ENCODE results near the gene TBXAS1. TPM values are rescaled to one million over a fixed set of nuclear protein-coding genes. Genes with fewer than 3 reads are reported as not detected.

TBXAS1 gene
- total and polyA plus RNA-seq, 2 experiments from 2014 or later, result 1.3 TPM; not detected in 1

DNA sequence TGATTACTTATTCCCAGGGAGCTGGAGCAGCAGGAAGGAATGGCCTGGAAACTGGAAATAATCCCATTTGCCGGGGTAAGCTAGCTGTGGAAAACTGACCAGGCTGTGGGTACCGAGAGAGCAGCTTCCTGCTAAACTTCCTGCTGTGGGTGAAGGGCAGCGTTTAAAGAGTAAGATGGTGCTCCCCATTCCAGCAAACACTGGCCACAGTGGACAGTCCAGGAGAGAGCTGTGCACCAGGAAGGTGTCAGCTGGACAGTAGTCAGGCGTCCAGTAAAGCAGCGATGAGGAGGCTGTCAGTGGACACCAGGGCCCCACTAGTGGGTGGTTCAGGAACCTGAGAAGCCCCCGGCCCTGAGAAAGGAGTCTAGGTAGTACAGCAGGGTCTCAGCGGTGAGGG lies 55.4 kb downstream of the TBXAS1 start:
- no peaks in the 10 kb centered on the region; the same call in 2 of the 3 replicates for H3K9me3 Mint-ChIP-seq
- H3K27ac Mint-ChIP-seq, result no peak overlapping the region
- peaks cover 5% of the 10 kb centered on the region for H3K27me3 Mint-ChIP-seq (ENCODE audit: insufficient read depth, low read depth, poor library complexity)
- DNase-seq (ENCODE audit: low spot score), result no peak
- no peaks in the 10 kb centered on the region for H4K20me1 ChIP-seq (replicated peaks; ENCODE audit: insufficient read depth)
- no peaks in the 10 kb centered on the region; the same call in 2 of the 3 replicates for H3K36me3 Mint-ChIP-seq (ENCODE audit: low read depth)
- peaks cover 9% of the 10 kb centered on the region for H3K9me2 ChIP-seq (ENCODE audit: insufficient read depth)
- no peaks in the 10 kb centered on the region for H3K79me2 ChIP-seq (replicated peaks; ENCODE audit: insufficient read depth)
- H2AFZ ChIP-seq, result no peak overlapping the region
- TF ChIP-seq NANOG (IDR thresholded peaks at IDR 0.05; ENCODE audit: borderline replicate concordance) (no peak), STAT1 (IDR thresholded peaks at IDR 0.05; ENCODE audit: unreplicated experiment) (no peak), CREB1 (CRISPR knock-in tag; IDR thresholded peaks at IDR 0.05; ENCODE audit: low read depth) (no peak), EZH2 (IDR thresholded peaks at IDR 0.05; ENCODE audit: low read depth, unreplicated experiment) (no peak), JUNB (IDR thresholded peaks at IDR 0.05; ENCODE audit: unreplicated experiment) (no peak), ZNF114 (CRISPR knock-in tag; IDR thresholded peaks at IDR 0.05) (no peak), POLR2AphosphoS5 (IDR thresholded peaks at IDR 0.05; ENCODE audit: low read depth) (no peak)
- TF ChIP-seq, protein P1, sequence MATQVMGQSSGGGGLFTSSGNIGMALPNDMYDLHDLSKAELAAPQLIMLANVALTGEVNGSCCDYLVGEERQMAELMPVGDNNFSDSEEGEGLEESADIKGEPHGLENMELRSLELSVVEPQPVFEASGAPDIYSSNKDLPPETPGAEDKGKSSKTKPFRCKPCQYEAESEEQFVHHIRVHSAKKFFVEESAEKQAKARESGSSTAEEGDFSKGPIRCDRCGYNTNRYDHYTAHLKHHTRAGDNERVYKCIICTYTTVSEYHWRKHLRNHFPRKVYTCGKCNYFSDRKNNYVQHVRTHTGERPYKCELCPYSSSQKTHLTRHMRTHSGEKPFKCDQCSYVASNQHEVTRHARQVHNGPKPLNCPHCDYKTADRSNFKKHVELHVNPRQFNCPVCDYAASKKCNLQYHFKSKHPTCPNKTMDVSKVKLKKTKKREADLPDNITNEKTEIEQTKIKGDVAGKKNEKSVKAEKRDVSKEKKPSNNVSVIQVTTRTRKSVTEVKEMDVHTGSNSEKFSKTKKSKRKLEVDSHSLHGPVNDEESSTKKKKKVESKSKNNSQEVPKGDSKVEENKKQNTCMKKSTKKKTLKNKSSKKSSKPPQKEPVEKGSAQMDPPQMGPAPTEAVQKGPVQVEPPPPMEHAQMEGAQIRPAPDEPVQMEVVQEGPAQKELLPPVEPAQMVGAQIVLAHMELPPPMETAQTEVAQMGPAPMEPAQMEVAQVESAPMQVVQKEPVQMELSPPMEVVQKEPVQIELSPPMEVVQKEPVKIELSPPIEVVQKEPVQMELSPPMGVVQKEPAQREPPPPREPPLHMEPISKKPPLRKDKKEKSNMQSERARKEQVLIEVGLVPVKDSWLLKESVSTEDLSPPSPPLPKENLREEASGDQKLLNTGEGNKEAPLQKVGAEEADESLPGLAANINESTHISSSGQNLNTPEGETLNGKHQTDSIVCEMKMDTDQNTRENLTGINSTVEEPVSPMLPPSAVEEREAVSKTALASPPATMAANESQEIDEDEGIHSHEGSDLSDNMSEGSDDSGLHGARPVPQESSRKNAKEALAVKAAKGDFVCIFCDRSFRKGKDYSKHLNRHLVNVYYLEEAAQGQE (IDR thresholded peaks at IDR 0.05; ENCODE audit: unreplicated experiment), result no peak
- TF ChIP-seq, protein P2, sequence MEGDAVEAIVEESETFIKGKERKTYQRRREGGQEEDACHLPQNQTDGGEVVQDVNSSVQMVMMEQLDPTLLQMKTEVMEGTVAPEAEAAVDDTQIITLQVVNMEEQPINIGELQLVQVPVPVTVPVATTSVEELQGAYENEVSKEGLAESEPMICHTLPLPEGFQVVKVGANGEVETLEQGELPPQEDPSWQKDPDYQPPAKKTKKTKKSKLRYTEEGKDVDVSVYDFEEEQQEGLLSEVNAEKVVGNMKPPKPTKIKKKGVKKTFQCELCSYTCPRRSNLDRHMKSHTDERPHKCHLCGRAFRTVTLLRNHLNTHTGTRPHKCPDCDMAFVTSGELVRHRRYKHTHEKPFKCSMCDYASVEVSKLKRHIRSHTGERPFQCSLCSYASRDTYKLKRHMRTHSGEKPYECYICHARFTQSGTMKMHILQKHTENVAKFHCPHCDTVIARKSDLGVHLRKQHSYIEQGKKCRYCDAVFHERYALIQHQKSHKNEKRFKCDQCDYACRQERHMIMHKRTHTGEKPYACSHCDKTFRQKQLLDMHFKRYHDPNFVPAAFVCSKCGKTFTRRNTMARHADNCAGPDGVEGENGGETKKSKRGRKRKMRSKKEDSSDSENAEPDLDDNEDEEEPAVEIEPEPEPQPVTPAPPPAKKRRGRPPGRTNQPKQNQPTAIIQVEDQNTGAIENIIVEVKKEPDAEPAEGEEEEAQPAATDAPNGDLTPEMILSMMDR (conservative IDR thresholded peaks at IDR 0.05; ENCODE audit: low read depth in 2 of 2), result no peak
- TF ChIP-seq, protein P3, sequence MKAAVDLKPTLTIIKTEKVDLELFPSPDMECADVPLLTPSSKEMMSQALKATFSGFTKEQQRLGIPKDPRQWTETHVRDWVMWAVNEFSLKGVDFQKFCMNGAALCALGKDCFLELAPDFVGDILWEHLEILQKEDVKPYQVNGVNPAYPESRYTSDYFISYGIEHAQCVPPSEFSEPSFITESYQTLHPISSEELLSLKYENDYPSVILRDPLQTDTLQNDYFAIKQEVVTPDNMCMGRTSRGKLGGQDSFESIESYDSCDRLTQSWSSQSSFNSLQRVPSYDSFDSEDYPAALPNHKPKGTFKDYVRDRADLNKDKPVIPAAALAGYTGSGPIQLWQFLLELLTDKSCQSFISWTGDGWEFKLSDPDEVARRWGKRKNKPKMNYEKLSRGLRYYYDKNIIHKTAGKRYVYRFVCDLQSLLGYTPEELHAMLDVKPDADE (IDR thresholded peaks at IDR 0.05), result no peak
- TF ChIP-seq, protein P4, sequence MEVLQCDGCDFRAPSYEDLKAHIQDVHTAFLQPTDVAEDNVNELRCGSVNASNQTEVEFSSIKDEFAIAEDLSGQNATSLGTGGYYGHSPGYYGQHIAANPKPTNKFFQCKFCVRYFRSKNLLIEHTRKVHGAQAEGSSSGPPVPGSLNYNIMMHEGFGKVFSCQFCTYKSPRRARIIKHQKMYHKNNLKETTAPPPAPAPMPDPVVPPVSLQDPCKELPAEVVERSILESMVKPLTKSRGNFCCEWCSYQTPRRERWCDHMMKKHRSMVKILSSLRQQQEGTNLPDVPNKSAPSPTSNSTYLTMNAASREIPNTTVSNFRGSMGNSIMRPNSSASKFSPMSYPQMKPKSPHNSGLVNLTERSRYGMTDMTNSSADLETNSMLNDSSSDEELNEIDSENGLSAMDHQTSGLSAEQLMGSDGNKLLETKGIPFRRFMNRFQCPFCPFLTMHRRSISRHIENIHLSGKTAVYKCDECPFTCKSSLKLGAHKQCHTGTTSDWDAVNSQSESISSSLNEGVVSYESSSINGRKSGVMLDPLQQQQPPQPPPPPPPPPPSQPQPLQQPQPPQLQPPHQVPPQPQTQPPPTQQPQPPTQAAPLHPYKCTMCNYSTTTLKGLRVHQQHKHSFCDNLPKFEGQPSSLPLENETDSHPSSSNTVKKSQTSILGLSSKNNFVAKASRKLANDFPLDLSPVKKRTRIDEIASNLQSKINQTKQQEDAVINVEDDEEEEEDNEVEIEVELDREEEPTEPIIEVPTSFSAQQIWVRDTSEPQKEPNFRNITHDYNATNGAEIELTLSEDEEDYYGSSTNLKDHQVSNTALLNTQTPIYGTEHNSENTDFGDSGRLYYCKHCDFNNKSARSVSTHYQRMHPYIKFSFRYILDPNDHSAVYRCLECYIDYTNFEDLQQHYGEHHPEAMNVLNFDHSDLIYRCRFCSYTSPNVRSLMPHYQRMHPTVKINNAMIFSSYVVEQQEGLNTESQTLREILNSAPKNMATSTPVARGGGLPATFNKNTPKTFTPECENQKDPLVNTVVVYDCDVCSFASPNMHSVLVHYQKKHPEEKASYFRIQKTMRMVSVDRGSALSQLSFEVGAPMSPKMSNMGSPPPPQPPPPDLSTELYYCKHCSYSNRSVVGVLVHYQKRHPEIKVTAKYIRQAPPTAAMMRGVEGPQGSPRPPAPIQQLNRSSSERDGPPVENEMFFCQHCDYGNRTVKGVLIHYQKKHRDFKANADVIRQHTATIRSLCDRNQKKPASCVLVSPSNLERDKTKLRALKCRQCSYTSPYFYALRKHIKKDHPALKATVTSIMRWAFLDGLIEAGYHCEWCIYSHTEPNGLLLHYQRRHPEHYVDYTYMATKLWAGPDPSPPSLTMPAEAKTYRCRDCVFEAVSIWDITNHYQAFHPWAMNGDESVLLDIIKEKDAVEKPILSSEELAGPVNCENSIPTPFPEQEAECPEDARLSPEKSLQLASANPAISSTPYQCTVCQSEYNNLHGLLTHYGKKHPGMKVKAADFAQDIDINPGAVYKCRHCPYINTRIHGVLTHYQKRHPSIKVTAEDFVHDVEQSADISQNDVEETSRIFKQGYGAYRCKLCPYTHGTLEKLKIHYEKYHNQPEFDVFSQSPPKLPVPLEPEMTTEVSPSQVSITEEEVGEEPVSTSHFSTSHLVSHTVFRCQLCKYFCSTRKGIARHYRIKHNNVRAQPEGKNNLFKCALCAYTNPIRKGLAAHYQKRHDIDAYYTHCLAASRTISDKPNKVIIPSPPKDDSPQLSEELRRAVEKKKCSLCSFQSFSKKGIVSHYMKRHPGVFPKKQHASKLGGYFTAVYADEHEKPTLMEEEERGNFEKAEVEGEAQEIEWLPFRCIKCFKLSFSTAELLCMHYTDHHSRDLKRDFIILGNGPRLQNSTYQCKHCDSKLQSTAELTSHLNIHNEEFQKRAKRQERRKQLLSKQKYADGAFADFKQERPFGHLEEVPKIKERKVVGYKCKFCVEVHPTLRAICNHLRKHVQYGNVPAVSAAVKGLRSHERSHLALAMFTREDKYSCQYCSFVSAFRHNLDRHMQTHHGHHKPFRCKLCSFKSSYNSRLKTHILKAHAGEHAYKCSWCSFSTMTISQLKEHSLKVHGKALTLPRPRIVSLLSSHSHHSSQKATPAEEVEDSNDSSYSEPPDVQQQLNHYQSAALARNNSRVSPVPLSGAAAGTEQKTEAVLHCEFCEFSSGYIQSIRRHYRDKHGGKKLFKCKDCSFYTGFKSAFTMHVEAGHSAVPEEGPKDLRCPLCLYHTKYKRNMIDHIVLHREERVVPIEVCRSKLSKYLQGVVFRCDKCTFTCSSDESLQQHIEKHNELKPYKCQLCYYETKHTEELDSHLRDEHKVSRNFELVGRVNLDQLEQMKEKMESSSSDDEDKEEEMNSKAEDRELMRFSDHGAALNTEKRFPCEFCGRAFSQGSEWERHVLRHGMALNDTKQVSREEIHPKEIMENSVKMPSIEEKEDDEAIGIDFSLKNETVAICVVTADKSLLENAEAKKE (CRISPR knock-in tag; IDR thresholded peaks at IDR 0.05), result no peak
- no peak for ATAC-seq
- H3K4me1 ChIP-seq (ENCODE audit: insufficient read depth), result no peaks in the 10 kb centered on the region
- H3K27ac ChIP-seq (ENCODE audit: low read depth), result no peak overlapping the region
- H3K4me2 ChIP-seq, result no peak overlapping the region
- no peaks in the 10 kb centered on the region for H3K36me3 ChIP-seq (ENCODE audit: insufficient read depth)
- H3K4me3 ChIP-seq, result no peak overlapping the region
- H3F3A ChIP-seq (replicated peaks; ENCODE audit: low read depth), result no peaks in the 10 kb centered on the region
- no peaks in the 10 kb centered on the region for H3K27me3 ChIP-seq (ENCODE audit: insufficient read depth)
- H3K4me1 Mint-ChIP-seq, result peaks cover 2% of the 10 kb centered on the region; the same call in 1 of the 3 replicates
- H3K4me3 Mint-ChIP-seq, result no peak overlapping the region
